Left lung (tissue), 14 donors: ENCODE data around the gene DEFB126. TPM values are rescaled to one million over a fixed set of nuclear protein-coding genes. Genes with fewer than 3 reads are reported as not detected.
"Not testable (repeated sequence)": the region's sequence is repeated elsewhere in the genome, so short reads cannot be mapped to it uniquely, and the experiment has no call there.

Experiments
- ATAC-seq: fragments of 200-7000 bp; cut with Tn5 transposase; one replicate; pipeline ENCODE4 v1.9.1; 2020; ENCODE audit warnings: moderate library complexity
- DNase-seq, 4 donors: peaks; one replicate each; pipeline ENCODE4 v3.0.0-alpha.2; 2013 to 2020
- H3K27ac ChIP-seq, 2 donors: fragments of 200-600 bp; sonication (generic) in 1 of 2; one replicate each; pipeline versions ENCODE4 v1.5.0 to v1.8.0; 2020 to 2021
- H3K27me3 ChIP-seq, 2 donors: fragments of 200-600 bp; sonication (generic) in 1 of 2; one replicate each; pipeline versions ENCODE4 v1.5.0 to v1.8.0; 2020 to 2021
- H3K36me3 ChIP-seq, 2 donors: fragments of 200-600 bp; sonication (generic) in 1 of 2; one replicate each; pipeline versions ENCODE4 v1.5.0 to v1.8.0; 2020 to 2021
- H3K4me1 ChIP-seq, 2 donors: fragments of 200-600 bp; one replicate each; pipeline ENCODE4 v1.8.0; 2021
- H3K4me3 ChIP-seq, 2 donors: fragments of 200-600 bp; sonication (generic) in 1 of 2; one replicate each; pipeline versions ENCODE4 v1.5.0 to v1.8.0; 2020 to 2021; ENCODE audit warnings: mild to moderate bottlenecking in 1 of 2
- H3K9me3 ChIP-seq, 2 donors: fragments of 200-600 bp; sonication (generic) in 1 of 2; one replicate each; pipeline versions ENCODE4 v1.5.0 to v1.8.0; 2020 to 2021
- CTCF ChIP-seq, 2 donors: fragments of 200-600 bp; sonication (generic) in 1 of 2; IDR thresholded peaks; one replicate each; pipeline versions ENCODE4 v1.5.0 to v1.8.0; 2021; ENCODE audit warnings: antibody characterized with exemption in 2 of 2
- intact Hi-C, 2 donors: fragments of 100-400 bp; cut with DNase I; formaldehyde crosslinking; loops; one replicate each; pipeline versions ENCODE4 v1.11.2 to v1.14.2; 2022
- long read RNA-seq, 12 donors: library from polyadenylated mRNA in 2 of 12; unstranded in 2 of 12; transcript quantifications; one replicate each; pipeline ENCODE4 v2.0.0 and lab custom pipeline, GENCODE V29; 2019 to 2026
- polyA plus RNA-seq, 6 donors: library from polyadenylated mRNA; unstranded; fragments of 120-200 nt; gene quantifications; one replicate each; pipeline ENCODE4 v1.2.1, GENCODE V29; 2013; ENCODE audit not compliant: insufficient read length in 6 of 6
- total RNA-seq, 2 donors: library from RNA; stranded (reverse); fragmentation: NEBNext Ultra II Directional; extraction: Animal tissue kit (Norgen Biotek cat#: 25700); gene quantifications; one replicate each; pipeline ENCODE4 v1.2.1, GENCODE V29; 2021
- donor health status: DM: no; HTN: yes; CAD: no.
- donor health status: DM: no; HTN: no; CAD: no.

DEFB126 gene
- total RNA-seq (not detected), polyA plus RNA-seq (not detected)
- long read RNA-seq, donor 1, result 0 reads
- long read RNA-seq, donor 2, result 0 reads
- long read RNA-seq, donor 3, result 0 reads
- long read RNA-seq, donor 4, result 0 reads
- long read RNA-seq, donor 5, result 0 reads
- long read RNA-seq, donor 6, result 0 reads
- long read RNA-seq, donor 7, result 0 reads
- long read RNA-seq, donor 8, result 0 reads
- long read RNA-seq, donor 9, result 0 reads
- long read RNA-seq, donor 10, result 0 reads
- long read RNA-seq, donor 11, result 0 reads
- long read RNA-seq, donor 12, result 0 reads

- intact Hi-C loops, result no loop called here
- Histone ChIP-seq H3K27ac (no peak within 1 kb of the TSS), H3K36me3 (no peaks in the 10 kb centered on the region), H3K9me3 (no peaks in the 10 kb centered on the region), H3K27me3 (peaks cover 0 to 34% of the 10 kb centered on the region in 2 donors), H3K4me1 (no peaks in the 10 kb centered on the region), H3K4me3 (no peak within 1 kb of the TSS)
- ATAC-seq (no peak), DNase-seq (no peak)
- TF ChIP-seq CTCF (IDR thresholded peaks at IDR 0.05), result no peak
Observed at GRCh38 chr20:142290-142689, at the start of gene DEFB126. Gene DEFB126, plus strand, starts transcription at chr20:142590. Its CDS starts 39 bp downstream, at chr20:142629.

DNA sequence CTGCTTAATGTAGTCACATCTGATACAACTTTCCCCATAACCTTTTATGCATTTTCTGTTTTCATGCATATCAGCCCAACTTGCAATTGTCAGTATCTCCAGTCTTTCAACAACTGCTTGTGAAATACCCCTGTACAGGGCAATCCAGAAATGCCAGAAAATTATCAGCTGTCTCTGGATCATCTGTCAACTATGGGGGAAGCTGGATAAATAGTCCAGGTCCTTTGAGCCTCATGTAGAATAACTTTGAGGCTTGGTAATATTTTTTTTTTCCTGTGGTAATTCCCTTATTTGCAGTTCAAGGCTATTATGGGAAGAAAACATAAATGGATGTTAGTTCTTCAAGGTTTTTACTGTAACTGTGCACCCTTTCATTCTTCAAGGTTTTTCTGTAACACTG is 48.7 kb upstream of the DEFB126 start:
- DNase-seq (no peak), ATAC-seq (no peak)
- Histone ChIP-seq H3K27ac (no peak overlapping the region), H3K4me3 (no peak overlapping the region), H3K9me3 (peaks cover 0 to 25% of the 10 kb centered on the region in 2 donors), H3K27me3 (peaks cover 0 to 13% of the 10 kb centered on the region in 2 donors), H3K36me3 (no peaks in the 10 kb centered on the region), H3K4me1 (no peaks in the 10 kb centered on the region)
- intact Hi-C loops, result no loop called here
- no peak for TF ChIP-seq CTCF (IDR thresholded peaks at IDR 0.05)

DNA sequence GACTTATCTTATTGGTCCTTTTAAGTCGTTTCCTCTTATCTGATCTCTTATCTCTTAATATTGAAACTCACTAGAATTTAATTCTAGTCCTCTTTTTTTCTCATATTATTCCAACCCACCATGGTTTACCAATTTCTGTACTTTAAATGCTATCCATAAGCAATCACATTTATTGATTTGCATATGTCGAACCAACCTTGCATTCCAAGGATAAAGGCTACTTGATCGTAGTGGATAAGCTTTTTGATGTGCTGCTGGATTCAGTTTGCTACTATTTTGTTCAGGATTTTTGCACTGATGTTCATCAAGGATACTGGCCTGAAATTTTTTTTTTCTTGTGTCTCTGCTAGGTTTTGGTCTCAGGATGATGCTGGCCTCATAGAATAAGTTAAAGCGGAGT is 47.2 kb upstream of the DEFB126 start:
- Histone ChIP-seq H3K4me3 (no peak overlapping the region), H3K27me3 (peaks cover 0 to 13% of the 10 kb centered on the region in 2 donors), H3K36me3 (no peaks in the 10 kb centered on the region), H3K9me3 (peaks cover 0 to 25% of the 10 kb centered on the region in 2 donors), H3K4me1 (no peaks in the 10 kb centered on the region), H3K27ac (no peak overlapping the region)
- DNase-seq, result no peak
- intact Hi-C loops, result no loop called here
- TF ChIP-seq CTCF (IDR thresholded peaks at IDR 0.05), result no peak
- ATAC-seq, result no peak

DNA sequence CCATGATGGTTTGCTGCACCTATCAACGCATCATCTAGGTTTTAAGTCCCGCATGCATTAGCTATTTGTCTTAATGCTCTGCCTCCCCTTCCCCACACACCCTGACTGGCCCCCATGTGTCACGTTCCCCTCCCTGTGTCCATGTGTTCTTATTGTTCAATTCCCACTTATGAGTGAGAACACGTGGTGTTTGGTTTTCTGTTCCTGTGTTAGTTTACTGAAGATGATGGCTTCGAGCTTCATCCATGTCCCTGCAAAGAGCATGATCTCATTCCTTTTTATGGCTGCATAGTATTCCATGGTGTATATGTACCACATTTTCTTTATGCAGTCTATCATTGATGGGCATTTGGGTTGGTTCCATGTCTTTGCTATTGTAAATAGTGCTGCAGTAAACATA is 44.7 kb upstream of the DEFB126 start:
- H3K27ac ChIP-seq, ATAC-seq, H3K4me3 ChIP-seq, intact Hi-C loops, DNase-seq, H3K36me3 ChIP-seq, H3K4me1 ChIP-seq: not testable (repeated sequence)
- Histone ChIP-seq H3K27me3 (peaks cover 0 to 14% of the 10 kb centered on the region in 2 donors), H3K9me3 (peaks cover 0 to 25% of the 10 kb centered on the region in 2 donors)

GRCh38 chr20:101975-102374 is 40.4 kb upstream of the DEFB126 start:
- ATAC-seq, result peak; percentile 88
- no peaks in the 10 kb centered on the region for H3K4me1 ChIP-seq
- no peaks in the 10 kb centered on the region for H3K36me3 ChIP-seq
- DNase-seq, result peak in 1 of 4 donors; percentile 10
- no peak overlapping the region for H3K27ac ChIP-seq
- no peaks in the 10 kb centered on the region for H3K9me3 ChIP-seq
- H3K27me3 ChIP-seq, result peaks cover 0 to 43% of the 10 kb centered on the region in 2 donors
- intact Hi-C loops, result no loop called here
- H3K4me3 ChIP-seq, result no peak overlapping the region
- no peak for TF ChIP-seq CTCF (IDR thresholded peaks at IDR 0.05)

DNA sequence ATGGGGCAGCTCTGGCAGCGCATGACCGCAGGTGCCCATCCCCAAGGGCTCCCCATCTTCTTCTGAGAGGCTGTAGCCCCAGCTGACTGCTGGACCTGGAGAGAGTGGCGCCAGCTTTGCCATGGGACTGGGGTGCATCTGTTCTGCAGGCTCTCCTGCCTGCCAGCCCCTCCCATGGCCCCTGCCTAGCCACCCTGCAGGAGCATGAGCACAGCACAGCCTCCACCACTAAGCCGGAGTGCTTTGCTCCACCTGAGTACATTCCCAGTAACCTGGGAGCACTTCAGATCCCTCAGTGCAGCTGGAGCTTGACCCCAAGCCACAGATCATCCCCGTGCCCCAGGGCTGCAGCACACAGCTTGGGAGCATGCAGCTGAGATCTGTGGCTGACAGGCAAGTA is 38.9 kb upstream of the DEFB126 start:
- DNase-seq (no peak), ATAC-seq (peak; percentile 27)
- Histone ChIP-seq H3K36me3 (no peaks in the 10 kb centered on the region), H3K9me3 (no peaks in the 10 kb centered on the region), H3K4me3 (no peak overlapping the region), H3K4me1 (no peaks in the 10 kb centered on the region), H3K27me3 (peaks cover 0 to 43% of the 10 kb centered on the region in 2 donors), H3K27ac (no peak overlapping the region)
- no peak for TF ChIP-seq CTCF (IDR thresholded peaks at IDR 0.05)
- intact Hi-C loops, result no loop called here
